Smooth muscle cell (in vitro differentiated cells): ENCODE measurements around the gene MKX. TPM values are rescaled to one million over a fixed set of nuclear protein-coding genes. Genes with fewer than 3 reads are reported as not detected.

Source experiments
- DNase-seq: peaks from one replicate; lab custom pipeline; 2025; ENCODE audit not compliant: unreplicated experiment; lab: John Stamatoyannopoulos, UW
- H2AFZ ChIP-seq: fragments of 200-600 bp; sonication (generic); 2 replicates; pipeline ENCODE4 v1.6.0; 2016; ENCODE audit warnings: antibody characterized with exemption, low read depth, mild to moderate bottlenecking
- H3F3A ChIP-seq: fragments of 200-600 bp; sonication (generic); 2 replicates; pipeline ENCODE4 v1.6.0; 2017; ENCODE audit warnings: antibody characterized with exemption, low read depth
- H3K27ac ChIP-seq: fragments of 200-600 bp; sonication (generic); 2 replicates; pipeline ENCODE4 v1.5.1; 2016; ENCODE audit warnings: low read depth, mild to moderate bottlenecking
- H3K27me3 ChIP-seq: fragments of 200-600 bp; sonication (generic); 2 replicates; pipeline ENCODE4 v1.6.1; 2016; ENCODE audit warnings: low read depth, mild to moderate bottlenecking
- H3K36me3 ChIP-seq: fragments of 200-600 bp; sonication (generic); 2 replicates; pipeline ENCODE4 v1.5.1; 2016; ENCODE audit warnings: low read depth
- H3K4me1 ChIP-seq: fragments of 200-600 bp; sonication (generic); 2 replicates; pipeline ENCODE4 v1.5.1; 2016; ENCODE audit warnings: low read depth
- H3K4me2 ChIP-seq: fragments of 200-600 bp; sonication (generic); 2 replicates; pipeline ENCODE4 v1.6.0; 2016; ENCODE audit warnings: mild to moderate bottlenecking
- H3K4me3 ChIP-seq: fragments of 200-600 bp; sonication (generic); 2 replicates; pipeline ENCODE4 v1.5.1; 2016; ENCODE audit warnings: mild to moderate bottlenecking
- H3K79me2 ChIP-seq: fragments of 200-600 bp; sonication (generic); 2 replicates; pipeline ENCODE4 v1.6.0; 2016; ENCODE audit warnings: low read depth, mild to moderate bottlenecking
- H3K9ac ChIP-seq: fragments of 200-600 bp; sonication (generic); 2 replicates; pipeline ENCODE4 v1.6.0; 2016; ENCODE audit warnings: low read depth
- H3K9me3 ChIP-seq: fragments of 200-600 bp; sonication (generic); replicated peaks from 2 replicates; pipeline ENCODE4 v1.5.1; 2016; ENCODE audit warnings: low read depth
- H4K20me1 ChIP-seq: fragments of 200-600 bp; sonication (generic); 2 replicates; pipeline ENCODE4 v1.6.0; 2016; ENCODE audit warnings: low read depth
- CTCF ChIP-seq: fragments of 200-600 bp; sonication (generic); IDR thresholded peaks from 2 replicates; pipeline ENCODE4 v1.5.1; 2017; ENCODE audit warnings: borderline replicate concordance, mild to moderate bottlenecking, antibody characterized with exemption; ENCODE audit not compliant: insufficient read depth, poor library complexity, severe bottlenecking
- WGBS: methylation state at CpG from one replicate; pipeline ENCODE4 v1.1.7; 2016; ENCODE audit warnings: low lambda C conversion rate; 5-methylcytosine and 5-hydroxymethylcytosine counted together
- polyA plus RNA-seq: library from polyadenylated mRNA; unstranded; fragments of >200 nt; fragmentation: Nextera tagmentation; extraction: Ambion mirVana; gene quantifications from 2 replicates; pipeline ENCODE4 v1.2.1, GENCODE V29; 2016
- small RNA-seq: library from RNA; depleted of rRNA; stranded (forward); fragments of <200 nt; gene quantifications from one replicate; pipeline ENCODE3, GENCODE V24; 2014
- total RNA-seq: library from RNA; depleted of rRNA; stranded (reverse); fragments of >200 nt; gene quantifications from 2 replicates; pipeline ENCODE4 v1.2.3, GENCODE V29; 2014

MKX gene
- total and polyA plus RNA-seq, 2 experiments from 2014 or later: 0.04 TPM; not detected in 1

GRCh38 chr10:27626890-27627289, 118.7 kb downstream of the MKX start:
- Histone ChIP-seq H3K4me3 (no peak overlapping the region), H2AFZ (no peak overlapping the region), H3K79me2 (no peaks in the 10 kb centered on the region), H4K20me1 (no peaks in the 10 kb centered on the region), H3K4me2 (no peak overlapping the region), H3K27ac (no peak overlapping the region), H3K9me3 (no peaks in the 10 kb centered on the region), H3K27me3 (no peaks in the 10 kb centered on the region), H3F3A (no peaks in the 10 kb centered on the region), H3K36me3 (no peaks in the 10 kb centered on the region), H3K9ac (no peak overlapping the region), H3K4me1 (no peaks in the 10 kb centered on the region)
- no peak for DNase-seq
- no peak for TF ChIP-seq CTCF
- WGBS: 91% methylated on average over 6 of the region's 6 CpGs

GRCh38 chr10:27625452-27626211, 120.0 kb downstream of the MKX start:
- no peaks in the 10 kb centered on the region for H3F3A ChIP-seq
- no peak overlapping the region for H2AFZ ChIP-seq
- no peaks in the 10 kb centered on the region for H3K36me3 ChIP-seq
- H3K27me3 ChIP-seq: no peaks in the 10 kb centered on the region
- no peak overlapping the region for H3K27ac ChIP-seq
- no peak overlapping the region for H3K4me2 ChIP-seq
- no peak for DNase-seq
- H3K9ac ChIP-seq: no peak overlapping the region
- TF ChIP-seq CTCF: no peak
- no peaks in the 10 kb centered on the region for H3K4me1 ChIP-seq
- H4K20me1 ChIP-seq: no peaks in the 10 kb centered on the region
- no peaks in the 10 kb centered on the region for H3K79me2 ChIP-seq
- 70% methylated on average over 10 of the region's 10 CpGs for WGBS
- no peak overlapping the region for H3K4me3 ChIP-seq
- no peaks in the 10 kb centered on the region for H3K9me3 ChIP-seq

- Histone ChIP-seq H3K36me3 (no peaks in the 10 kb centered on the region), H3K4me1 (no peaks in the 10 kb centered on the region), H2AFZ (no peak overlapping the region), H3F3A (no peaks in the 10 kb centered on the region), H3K79me2 (no peaks in the 10 kb centered on the region), H3K9me3 (no peaks in the 10 kb centered on the region), H3K9ac (no peak overlapping the region), H4K20me1 (no peaks in the 10 kb centered on the region), H3K4me3 (no peak overlapping the region), H3K27me3 (no peaks in the 10 kb centered on the region), H3K27ac (no peak overlapping the region), H3K4me2 (no peak overlapping the region)
- 78% methylated on average over 9 of the region's 9 CpGs for WGBS
- no peak for TF ChIP-seq CTCF
- no peak for DNase-seq
Observed at GRCh38 chr10:27624941-27625340, 120.7 kb downstream of the MKX start.

Small RNA genes lying within 50 kb of the gene (small RNA-seq; reads per million reads assigned to genes)
- not detected for gene RN7SKP132

Other genes with a start within 250 kb of the MKX start
- 64.1 and 81.4 TPM in 2 replicates for gene RAB18, start 241.5 kb downstream of the MKX start, total RNA-seq
- 122 and 124 TPM in 2 replicates for gene RAB18, start 241.5 kb downstream of the MKX start, polyA plus RNA-seq